CD4-positive, alpha-beta T cell (primary cell): ENCODE results near the gene APBA2. TPM values are rescaled to one million over a fixed set of nuclear protein-coding genes. Genes with fewer than 3 reads are reported as not detected.

ENCODE experiments used
- ATAC-seq: fragments of 200-7000 bp; cut with Tn5 transposase; one replicate; pipeline ENCODE4 v1.10.0; 2022; ENCODE audit warnings: mild to moderate bottlenecking; ENCODE audit not compliant: poor library complexity
- CTCF ChIA-PET: fragments of 350-600 bp; sonication (Branson Sonifier 250); formaldehyde crosslinking; loops from one replicate; lab custom pipeline; 2021; ENCODE audit warnings: antibody characterized with exemption, inconsistent platforms; lab: Charles Lee
- POLR2A ChIA-PET: fragments of 350-600 bp; sonication (Branson Sonifier 250); formaldehyde crosslinking; loops from one replicate; lab custom pipeline; 2021; ENCODE audit warnings: antibody characterized with exemption, inconsistent platforms; lab: Charles Lee
- DNase-seq, 14 experiments: peaks; one replicate each; pipeline ENCODE4 v3.0.0-alpha.2; 2013 to 2020; ENCODE audit warnings: mixed read lengths in 2 of 14
- H3K27ac ChIP-seq, 2 donors: one replicate each; pipeline versions ENCODE4 v1.5.1 to v1.7.0; 2013; ENCODE audit warnings: low read length in 2 of 2, low read depth in 1 of 2, mild to moderate bottlenecking in 1 of 2
- H3K27me3 ChIP-seq, 2 experiments: 1 replicate in 1 of 2; 2 replicates in 1 of 2; pipeline versions ENCODE4 v1.6.1 to v1.7.0; 2013; ENCODE audit warnings: low read length in 2 of 2, control low read depth in 1 of 2, mild to moderate bottlenecking in 1 of 2, moderate library complexity in 1 of 2; ENCODE audit not compliant: insufficient read depth in 2 of 2, control insufficient read depth in 1 of 2
- H3K36me3 ChIP-seq: one replicate; pipeline ENCODE4 v1.6.1; 2013; ENCODE audit warnings: low read length, control low read depth; ENCODE audit not compliant: insufficient read depth
- H3K4me1 ChIP-seq: one replicate; pipeline ENCODE4 v1.6.1; 2013; ENCODE audit warnings: low read length, control low read depth; ENCODE audit not compliant: insufficient read depth
- H3K4me3 ChIP-seq: one replicate; pipeline ENCODE4 v1.5.1; 2013; ENCODE audit warnings: mild to moderate bottlenecking, low read length, moderate library complexity
- H3K9me3 ChIP-seq, 2 experiments: 1 replicate in 1 of 2; 2 replicates in 1 of 2; pipeline versions ENCODE4 v1.6.1 to v1.7.0; 2013; ENCODE audit warnings: low read length in 2 of 2, mild to moderate bottlenecking in 2 of 2, control low read depth in 1 of 2, moderate library complexity in 1 of 2; ENCODE audit not compliant: control insufficient read depth in 1 of 2, insufficient read depth in 1 of 2
- H3K27ac Mint-ChIP-seq: one replicate; pipeline ENCODE4 v1.8.0; 2020; ENCODE audit warnings: mixed read lengths
- H3K27me3 Mint-ChIP-seq: one replicate; pipeline ENCODE4 v1.8.0; 2021; ENCODE audit warnings: mixed read lengths
- H3K36me3 Mint-ChIP-seq: one replicate; pipeline ENCODE4 v1.8.0; 2021; ENCODE audit warnings: low read depth, mixed read lengths
- H3K4me1 Mint-ChIP-seq: one replicate; pipeline ENCODE4 v1.8.0; 2021; ENCODE audit warnings: low read depth, mixed read lengths
- H3K4me3 Mint-ChIP-seq: one replicate; pipeline ENCODE4 v1.8.0; 2020; ENCODE audit warnings: mild to moderate bottlenecking, mixed read lengths
- H3K9me3 Mint-ChIP-seq: one replicate; pipeline ENCODE4 v1.8.0; 2020; ENCODE audit warnings: mixed read lengths
- CTCF ChIP-seq: fragments of 200-600 bp; IDR thresholded peaks from one replicate; pipeline ENCODE4 v1.8.0; 2022; ENCODE audit warnings: antibody characterized with exemption, mild to moderate bottlenecking
- intact Hi-C, 2 experiments: fragments of 100-400 bp; cut with DNase I in 1 of 2; cut with micrococcal nuclease in 1 of 2; formaldehyde crosslinking; loops; one replicate each; pipeline versions ENCODE4 v1.15.1 to v1.9.0; 2023 to 2025; cut with DNase I, micrococcal nuclease
- total RNA-seq, 174 experiments: library from RNA in 2 of 174; stranded (reverse) in 2 of 174; gene quantifications; one replicate each; pipeline ENCODE4 v1.2.3 and lab custom pipeline; 2021 to 2026

The APBA2 gene
- total RNA-seq, 2 experiments from 2014 or later: 123 to 126 TPM

- peaks cover 92% of the 10 kb centered on the region for H3K4me1 ChIP-seq
Measured at GRCh38 chr15:28943146-28943545, 57.4 kb downstream of the APBA2 start.

GRCh38 chr15:28943611-28944230 lies 57.9 kb downstream of the APBA2 start:
- Mint-ChIP-seq H3K9me3 (no peaks in the 10 kb centered on the region), H3K27ac (peak overlapping the region; percentile 77), H3K36me3 (peaks cover 51% of the 10 kb centered on the region), H3K4me1 (peaks cover 94% of the 10 kb centered on the region), H3K27me3 (no peaks in the 10 kb centered on the region), H3K4me3 (no peak overlapping the region)
- no peak for TF ChIP-seq CTCF
- ATAC-seq (no peak), DNase-seq (no peak)
- H3K27me3 ChIP-seq: no peaks in the 10 kb centered on the region
- ChIA-PET POLR2A (no interaction called here), CTCF (no interaction called here)
- H3K4me3 ChIP-seq: no peak overlapping the region
- intact Hi-C loops: loop anchor here in 1 of 2 experiments (2.0 kb wide), 1 partner anchor 15 kb away; no protein-coding TSS in a partner anchor
- H3K4me1 ChIP-seq: peaks cover 92% of the 10 kb centered on the region
- no peaks in the 10 kb centered on the region for H3K9me3 ChIP-seq
- H3K27ac ChIP-seq: no peak overlapping the region
- H3K36me3 ChIP-seq: peaks cover 14% of the 10 kb centered on the region

More at GRCh38 chr15:28943146-28943545, 57.4 kb downstream of the APBA2 start:
- Mint-ChIP-seq H3K4me3 (peak overlapping the region; percentile 48), H3K36me3 (peaks cover 46% of the 10 kb centered on the region), H3K4me1 (peaks cover 94% of the 10 kb centered on the region), H3K27me3 (no peaks in the 10 kb centered on the region), H3K27ac (peak overlapping the region; percentile 83), H3K9me3 (no peaks in the 10 kb centered on the region)
- Histone ChIP-seq H3K9me3 (no peaks in the 10 kb centered on the region), H3K27ac (no peak overlapping the region), H3K36me3 (peaks cover 14% of the 10 kb centered on the region), H3K27me3 (no peaks in the 10 kb centered on the region), H3K4me3 (no peak overlapping the region)
- POLR2A ChIA-PET: interaction anchor here (1.0 kb wide), 1 partner anchor 12 kb away, joined by 3 read pairs; no protein-coding TSS in a partner anchor
- intact Hi-C loops: loop anchor here in 1 of 2 experiments (2.0 kb wide), 1 partner anchor 16 kb away; no protein-coding TSS in a partner anchor
- TF ChIP-seq CTCF: no peak
- CTCF ChIA-PET: no interaction called here
- ATAC-seq (no peak), DNase-seq (no peak)

- Histone ChIP-seq H3K4me1 (peaks cover 94% of the 10 kb centered on the region), H3K4me3 (no peak overlapping the region), H3K9me3 (no peaks in the 10 kb centered on the region), H3K36me3 (peaks cover 14% of the 10 kb centered on the region), H3K27ac (no peak overlapping the region), H3K27me3 (no peaks in the 10 kb centered on the region)
- no peaks in the 10 kb centered on the region for H3K27me3 Mint-ChIP-seq
- intact Hi-C loops: no loop called here
- H3K27ac Mint-ChIP-seq: peak overlapping the region; percentile 77
- ChIA-PET POLR2A (no interaction called here), CTCF (no interaction called here)
- peaks cover 94% of the 10 kb centered on the region for H3K4me1 Mint-ChIP-seq
- H3K9me3 Mint-ChIP-seq: no peaks in the 10 kb centered on the region
- DNase-seq: no peak
- ATAC-seq: no peak
- TF ChIP-seq CTCF: no peak
- H3K4me3 Mint-ChIP-seq: no peak overlapping the region
- H3K36me3 Mint-ChIP-seq: peaks cover 56% of the 10 kb centered on the region
Measured at GRCh38 chr15:28944286-28944685, 58.5 kb downstream of the APBA2 start.
